A204.1 (cell line): Measurements from ENCODE around the gene ITGAV.

Source experiments
- FAIRE-seq: peaks from 2 replicates; lab custom pipeline; 2012; peaks lifted over from hg19 to GRCh38; lab: Jason Lieb, UNC

ITGAV gene

DNA sequence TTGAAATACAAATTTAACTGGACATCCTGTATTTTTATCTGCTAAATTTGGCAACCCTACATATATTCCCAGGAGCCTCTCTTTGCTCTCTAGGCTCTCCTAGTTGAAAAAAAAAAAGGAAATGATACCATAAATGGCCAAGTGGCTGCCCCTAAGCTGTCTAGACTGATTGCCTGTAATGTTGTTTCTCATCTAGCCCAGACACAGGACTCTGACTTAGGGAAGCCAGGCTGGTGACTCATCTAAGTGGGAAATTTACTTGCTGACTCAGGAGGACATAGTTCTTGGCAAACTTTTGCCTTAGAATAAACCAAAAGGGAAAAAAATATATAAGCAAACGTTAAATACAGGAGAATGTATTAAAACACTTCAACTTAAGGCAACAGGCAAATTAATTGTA lies 14.6 kb upstream of the ITGAV start:
- FAIRE-seq, result no peak

- no peak for FAIRE-seq
These were observed 14.0 kb upstream of the ITGAV start for GRCh38 chr2:186575856-186576255.

- FAIRE-seq, result no peak
These were observed 13.2 kb upstream of the ITGAV start for GRCh38 chr2:186576614-186577013.

DNA sequence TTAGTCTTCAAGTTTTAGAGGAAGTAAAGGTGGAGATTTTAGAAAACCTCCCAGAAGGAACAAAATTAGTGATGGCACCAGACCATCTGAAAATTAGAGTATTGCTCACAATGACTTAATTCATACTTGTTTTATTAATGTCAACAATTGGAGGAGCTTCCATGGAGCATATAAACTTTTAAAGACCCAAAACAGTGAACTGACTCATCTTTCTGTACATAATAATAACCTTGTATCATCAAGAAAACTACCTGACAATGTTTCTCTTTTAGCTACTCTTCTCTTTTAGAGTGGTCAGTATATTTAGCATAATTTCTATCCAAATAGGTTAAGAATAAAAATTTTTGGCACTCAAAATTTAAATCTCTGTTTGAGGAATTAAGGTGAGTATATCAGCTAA lies 7.2 kb upstream of the ITGAV start:
- FAIRE-seq, result no peak

GRCh38 chr2:186584053-186584452 lies 5.8 kb upstream of the ITGAV start:
- no peak for FAIRE-seq

DNA sequence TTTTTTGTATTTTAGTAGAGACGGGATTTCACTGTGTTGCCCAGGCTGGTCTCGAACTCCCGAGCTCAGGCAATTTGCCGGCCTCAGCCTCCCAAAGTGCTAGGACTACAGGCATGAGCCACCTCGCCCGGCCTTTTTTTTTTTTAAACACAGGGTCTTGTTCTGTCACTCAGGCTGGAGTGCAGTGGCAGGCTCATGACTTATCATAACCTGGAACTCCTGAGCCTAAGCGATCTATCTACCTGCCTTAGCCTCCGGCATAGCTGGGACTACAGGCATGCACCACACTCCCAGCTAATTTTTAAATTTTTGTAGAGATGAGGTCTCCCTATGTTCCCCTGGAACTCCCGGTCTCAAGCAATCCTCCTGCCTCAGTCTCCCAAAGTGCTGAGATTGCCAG lies 1.4 kb upstream of the ITGAV start:
- no peak for FAIRE-seq

GRCh38 chr2:186588940-186589611 lies 780 bp upstream of the ITGAV start:
- no peak for FAIRE-seq

DNA sequence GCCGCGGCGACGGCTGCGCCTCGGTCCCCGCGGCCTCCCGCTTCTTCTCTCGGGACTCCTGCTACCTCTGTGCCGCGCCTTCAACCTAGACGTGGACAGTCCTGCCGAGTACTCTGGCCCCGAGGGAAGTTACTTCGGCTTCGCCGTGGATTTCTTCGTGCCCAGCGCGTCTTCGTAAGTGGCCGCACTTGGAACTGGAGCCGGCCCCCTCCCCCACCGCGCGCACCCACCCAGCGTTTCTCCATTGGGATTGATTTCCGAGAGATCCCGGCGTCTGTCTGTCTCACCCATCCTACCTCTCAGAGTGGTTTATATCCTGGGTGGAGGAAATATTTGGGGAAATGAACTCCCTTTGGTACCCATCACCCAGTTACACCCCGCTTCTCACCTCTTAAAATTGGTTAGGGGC lies 498 bp downstream of the ITGAV start:
- FAIRE-seq, result no peak

DNA sequence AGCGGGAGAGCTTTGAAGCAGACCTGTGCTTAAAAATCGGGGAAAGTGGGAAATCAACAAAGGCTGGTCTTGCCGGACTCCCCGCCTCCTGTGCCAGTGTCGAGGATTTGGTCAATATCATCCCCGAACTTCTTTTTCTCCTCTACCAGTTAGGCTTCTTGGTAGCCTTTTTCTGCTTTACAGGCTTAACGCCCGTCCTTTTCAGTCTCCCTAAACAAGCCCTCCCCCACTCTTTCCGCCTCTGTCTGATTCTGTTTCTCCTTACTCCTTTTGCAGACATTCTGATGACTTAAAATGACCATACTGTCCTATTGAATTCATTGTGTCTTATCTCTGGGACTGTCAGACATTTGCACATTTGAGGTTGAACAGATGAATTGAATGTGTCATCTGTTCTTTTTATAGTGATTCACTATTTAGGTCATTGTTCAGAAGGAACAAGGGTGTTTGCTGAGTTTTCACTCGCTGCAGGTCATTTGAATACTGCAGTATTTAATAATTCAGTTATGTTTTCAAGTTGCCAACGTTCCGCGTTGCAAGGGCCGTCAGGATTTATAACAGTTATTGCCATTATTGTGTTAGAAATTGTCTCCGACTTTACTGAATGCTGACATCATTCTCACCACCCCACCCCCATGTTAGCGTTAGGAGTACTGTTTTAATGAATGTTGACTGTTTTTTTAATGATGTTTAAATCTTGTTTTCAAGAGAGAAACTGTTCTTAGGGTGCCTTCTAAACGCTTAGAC lies 1.1 kb downstream of the ITGAV start:
- FAIRE-seq, result no peak

- FAIRE-seq, result no peak
These were observed 1.6 kb downstream of the ITGAV start for GRCh38 chr2:186591506-186591890.

DNA sequence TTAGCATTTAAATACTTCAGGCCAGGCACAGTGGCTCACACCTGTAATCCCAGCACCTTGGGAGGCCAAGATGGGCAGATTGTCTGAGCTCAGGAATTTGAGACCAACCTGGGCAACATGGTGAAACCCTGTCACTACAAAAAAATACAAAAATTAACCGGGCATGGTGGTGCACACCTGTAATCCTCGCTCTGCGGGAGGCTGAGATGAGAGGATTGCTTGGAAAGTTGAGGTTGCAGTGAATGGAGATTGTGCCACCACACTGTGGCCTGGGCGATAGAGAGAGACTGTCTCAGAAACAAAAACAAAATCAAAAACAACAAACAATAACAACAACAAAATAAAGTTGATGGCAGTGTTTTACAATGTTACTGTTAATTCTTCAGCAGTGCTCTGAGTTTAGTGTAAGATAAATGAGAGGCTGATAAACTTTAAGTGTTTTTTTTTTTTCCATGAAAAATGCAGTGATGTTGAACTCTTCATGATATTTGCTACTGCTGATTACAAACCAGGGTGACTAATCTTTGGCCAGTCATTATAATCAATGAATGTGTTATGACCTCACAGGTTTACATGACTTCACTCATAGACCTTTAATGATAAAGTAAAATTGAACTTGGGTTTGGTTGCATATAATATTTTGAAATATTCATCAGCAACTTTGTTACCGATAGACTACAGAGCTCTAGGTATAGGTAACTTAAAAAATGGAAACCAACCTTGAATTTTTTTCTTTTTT lies 2.5 kb downstream of the ITGAV start:
- FAIRE-seq, result no peak

DNA sequence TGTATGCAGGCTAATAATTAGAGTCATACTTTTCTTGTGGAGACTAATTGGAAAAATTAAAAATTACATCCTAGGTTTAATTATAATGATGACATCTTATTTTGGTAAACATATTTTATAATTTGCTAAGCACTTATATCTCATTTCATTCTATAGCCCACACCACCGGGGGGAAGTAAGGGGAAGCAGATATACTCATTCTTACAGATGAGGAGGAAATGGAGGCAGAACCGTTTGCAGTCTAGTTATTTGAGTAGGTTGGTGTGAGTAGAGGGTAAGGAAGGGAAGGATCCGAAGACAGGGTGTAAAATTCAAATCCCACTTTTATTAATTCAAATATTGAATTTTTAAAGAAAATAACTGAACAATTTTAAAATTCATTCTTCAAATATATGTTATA lies 3.7 kb downstream of the ITGAV start:
- FAIRE-seq, result no peak

DNA sequence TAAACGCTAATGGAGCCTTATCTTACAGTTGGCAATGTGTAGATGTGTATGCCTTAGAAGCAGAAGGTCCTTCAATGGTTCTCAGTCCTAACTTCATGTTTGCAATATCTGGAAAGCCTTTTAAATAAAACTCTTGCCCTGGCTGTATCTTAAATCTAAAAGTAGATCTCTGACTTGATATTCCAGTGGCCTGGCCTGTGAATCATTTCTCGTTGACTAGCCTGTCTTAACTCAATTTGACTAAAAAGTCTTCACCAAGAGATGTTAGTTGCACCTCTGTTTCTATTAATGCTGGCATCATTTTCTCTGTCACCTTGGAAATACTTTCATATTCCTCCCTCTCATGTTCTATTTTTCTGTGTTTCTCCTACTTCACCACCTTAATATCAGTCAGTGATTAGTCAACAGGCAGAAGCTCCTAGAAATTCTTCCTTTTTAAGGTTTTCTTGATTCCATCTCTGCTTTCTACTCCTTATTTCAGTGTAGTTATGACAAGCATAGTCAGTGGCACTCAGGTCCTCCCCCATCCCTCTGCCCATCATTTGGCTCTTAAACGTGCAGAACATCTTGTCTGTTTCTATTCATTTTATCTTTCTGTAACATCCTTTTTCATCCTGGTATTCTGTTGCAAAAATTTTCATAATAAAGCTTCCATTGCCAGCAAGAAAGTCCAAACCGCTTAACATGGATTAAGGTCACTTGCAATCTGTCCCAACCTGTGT lies 4.3 kb downstream of the ITGAV start:
- FAIRE-seq, result no peak

GRCh38 chr2:186595219-186595618 lies 5.4 kb downstream of the ITGAV start:
- no peak for FAIRE-seq

- FAIRE-seq, result no peak
These were observed 9.4 kb downstream of the ITGAV start for GRCh38 chr2:186599186-186599778.

GRCh38 chr2:186603286-186603685 lies 13.4 kb downstream of the ITGAV start:
- no peak for FAIRE-seq

DNA sequence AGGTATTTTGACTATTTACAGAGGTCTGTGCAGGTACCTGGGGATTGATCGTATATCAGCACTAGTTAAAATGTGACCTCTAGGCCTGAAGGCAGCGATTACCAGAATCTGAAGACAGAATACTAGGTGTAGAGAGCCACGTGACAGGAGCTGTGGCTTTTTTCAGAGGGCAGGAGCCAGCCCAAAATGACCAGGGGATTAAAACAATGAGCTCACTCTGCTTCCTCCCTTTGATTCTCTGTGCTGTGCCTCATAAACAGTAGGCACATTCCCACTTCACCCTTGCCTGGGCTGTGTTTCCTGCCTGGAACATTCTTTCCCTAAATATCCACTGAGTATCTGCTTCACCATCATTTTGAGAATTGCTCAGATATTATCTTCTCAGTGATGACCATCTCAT lies 15.2 kb downstream of the ITGAV start:
- FAIRE-seq, result no peak

DNA sequence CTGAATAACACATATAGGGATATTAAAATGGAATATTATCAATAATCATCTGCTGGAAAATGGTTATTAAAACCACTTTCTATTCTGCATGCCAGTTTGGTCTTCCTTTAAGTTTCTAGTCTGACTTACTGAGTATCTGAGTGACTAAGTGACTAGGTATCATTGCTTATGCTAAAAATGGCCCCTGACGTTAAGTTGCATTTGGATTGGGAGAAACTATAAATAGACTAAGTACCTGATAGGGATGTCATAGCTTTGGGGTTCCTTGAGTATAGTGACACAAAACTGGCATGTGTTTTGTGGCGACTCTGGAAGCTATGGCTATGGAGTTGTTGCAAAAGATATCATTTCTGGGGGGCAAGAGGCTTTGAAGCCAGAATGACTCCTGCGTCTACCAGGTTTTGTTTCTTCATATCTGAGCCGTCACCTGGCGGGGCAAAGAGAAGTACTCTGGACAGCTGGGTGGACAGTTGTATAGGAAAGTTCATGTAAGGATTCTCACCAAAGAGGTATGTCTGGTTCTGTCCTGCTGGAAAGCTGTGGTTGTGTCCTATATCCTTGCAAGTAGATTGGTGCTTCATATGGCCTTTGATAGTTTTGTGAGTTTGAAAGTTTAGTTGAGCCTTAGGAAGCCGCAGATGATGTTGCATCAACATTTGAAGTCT lies 17.9 kb downstream of the ITGAV start:
- no peak for FAIRE-seq

- no peak for FAIRE-seq
These were observed 20.9 kb downstream of the ITGAV start for GRCh38 chr2:186610785-186611184.

GRCh38 chr2:186611526-186611925 lies 21.7 kb downstream of the ITGAV start:
- no peak for FAIRE-seq

DNA sequence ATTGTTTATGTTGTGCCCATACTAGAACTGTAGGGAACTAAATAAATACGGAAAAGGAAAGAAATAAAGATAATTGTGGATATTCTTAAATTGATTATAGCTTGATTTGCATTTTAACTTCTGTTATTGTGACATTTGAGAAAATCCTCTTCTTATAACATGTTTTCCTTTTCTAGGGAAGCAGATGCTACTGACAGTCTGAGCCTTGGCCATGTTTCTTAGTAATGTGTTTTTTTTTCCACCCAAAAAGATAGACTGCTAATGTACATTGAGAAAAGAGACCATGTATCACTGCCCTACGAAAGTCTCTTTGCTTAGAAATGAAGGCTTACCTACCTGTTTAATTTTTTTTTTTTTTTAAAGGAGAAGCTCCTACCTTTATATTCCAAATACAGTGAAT lies 22.2 kb downstream of the ITGAV start:
- no peak for FAIRE-seq
